H1 (cell line): ENCODE data around the gene CAMK2N2. TPM values are rescaled to one million over a fixed set of nuclear protein-coding genes. Genes with fewer than 3 reads are reported as not detected.

Experiments
- ASH2L ChIP-seq: fragments of 200-600, 300-600 bp; sonication (generic); IDR thresholded peaks from one replicate; pipeline ENCODE4 v1.7.1; 2017; ENCODE audit warnings: low read length
- GABPA ChIP-seq: IDR thresholded peaks from 2 replicates; pipeline ENCODE4 v1.6.1; 2011; ENCODE audit warnings: mild to moderate bottlenecking, low read length, moderate library complexity, borderline replicate concordance; ENCODE audit not compliant: insufficient read depth
- MAFK ChIP-seq: IDR thresholded peaks from 2 replicates; pipeline ENCODE4 v1.6.1; 2012; ENCODE audit warnings: low read depth, mild to moderate bottlenecking, improper control_type of control experiment, low read length
- SAP30 ChIP-seq: fragments of 300-600 bp; sonication (generic); IDR thresholded peaks from 2 replicates; pipeline ENCODE4 v1.7.1; 2012; ENCODE audit warnings: low read length, moderate library complexity, mild to moderate bottlenecking, inconsistent platforms; ENCODE audit not compliant: insufficient read depth, insufficient replicate concordance
- SIN3A ChIP-seq, 2 experiments: IDR thresholded peaks in 1 of 2; conservative IDR thresholded peaks in 1 of 2; 2 replicates each; pipeline ENCODE4 v1.6.1; 2011 to 2012; ENCODE audit warnings: low read length in 2 of 2, improper control_type of control experiment in 1 of 2, low read depth in 1 of 2, mild to moderate bottlenecking in 1 of 2
- polyA plus RNA-seq, 7 experiments: library from polyadenylated mRNA; depleted of rRNA in 3 of 7; stranded (reverse) in 5 of 7; unstranded in 2 of 7; fragments of >200 nt in 5 of 7; fragments of 200-250 nt in 2 of 7; gene quantifications; 1 replicate in 5 of 7; 2 replicates in 1 of 7; 4 replicates in 1 of 7; pipeline versions ENCODE4 v1.2.1 to v1.2.3, GENCODE V29; 2011 to 2013; ENCODE audit warnings: missing spikeins in 2 of 7, mixed read lengths in 2 of 7
- total RNA-seq: library from RNA; stranded (reverse); fragmentation: NEBNext Ultra II Directional; extraction: Animal tissue kit (Norgen Biotek cat#: 25700); gene quantifications from 2 replicates; pipeline ENCODE4 v1.2.1, GENCODE V29; 2021
- TF ChIP-seq, protein P1 (sequence below): IDR thresholded peaks from 2 replicates; pipeline ENCODE4 v1.6.1; 2012; ENCODE audit warnings: inconsistent platforms

CAMK2N2 gene
- total and polyA plus RNA-seq, 2 of the 8 experiments (the other 6 are each of a cell fraction or from before 2014, with no cell fraction given): 4.0 to 17.7 TPM

DNA sequence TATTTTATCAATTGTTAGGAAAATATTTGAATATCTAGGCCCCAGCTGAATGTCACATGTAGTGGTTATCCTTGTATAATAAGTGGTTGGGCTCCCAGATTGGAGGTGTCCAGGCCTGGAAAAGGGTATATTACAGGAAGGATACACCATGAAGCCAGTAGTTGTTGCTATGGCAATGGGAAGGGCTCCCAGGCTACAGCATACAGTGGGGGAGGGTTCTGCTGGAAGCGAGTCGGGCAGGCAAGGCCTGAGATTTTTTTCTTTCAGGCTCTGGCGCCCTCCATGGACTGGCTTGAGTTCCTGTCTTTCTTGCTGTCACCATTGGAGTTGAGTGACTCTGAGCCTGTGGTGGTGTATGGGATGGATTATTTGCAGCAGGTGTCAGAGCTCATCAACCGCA lies 23.3 kb upstream of the CAMK2N2 start (continued):
- TF ChIP-seq SIN3A (conservative IDR thresholded peaks at IDR 0.05 in 1 of 2, IDR thresholded peaks at IDR 0.05 in 1 of 2; ENCODE audit: low read depth in 1 of 2, low read length in 2 of 2) (peak; percentile 75 to 81; a peak in 3 of 4 replicates), MAFK (no peak), ASH2L (no peak), SAP30 (no peak), GABPA (no peak)
- TF ChIP-seq, protein P1, sequence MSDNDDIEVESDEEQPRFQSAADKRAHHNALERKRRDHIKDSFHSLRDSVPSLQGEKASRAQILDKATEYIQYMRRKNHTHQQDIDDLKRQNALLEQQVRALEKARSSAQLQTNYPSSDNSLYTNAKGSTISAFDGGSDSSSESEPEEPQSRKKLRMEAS: 0 out of 2 replicates have a peak, but pooled peaks have one; percentile 22
